ENCODE results near the gene ETNPPL.
"Not testable (repeated sequence)": the region's sequence is repeated elsewhere in the genome, so short reads cannot be mapped to it uniquely, and the experiment has no call there.

Gene ETNPPL

DNA sequence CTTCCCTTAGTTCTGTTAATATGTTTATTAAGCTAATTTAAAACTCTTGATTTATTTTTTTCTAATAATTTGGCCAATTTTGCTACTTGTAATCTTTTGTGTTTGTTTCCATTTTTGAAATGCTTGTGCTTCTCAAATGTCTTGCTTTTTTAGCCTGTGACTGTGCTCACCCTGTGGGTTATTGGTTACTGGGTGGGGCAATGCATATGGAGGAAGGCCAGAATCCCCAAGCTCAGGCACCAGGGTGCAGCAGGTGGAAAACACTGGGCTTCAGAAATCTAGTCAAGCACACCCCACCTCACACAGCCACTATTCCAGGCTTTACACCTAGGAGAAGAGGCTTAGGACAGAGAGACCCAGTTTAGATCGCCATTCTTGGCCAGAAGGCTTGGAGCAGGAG is 33.1 kb downstream of the ETNPPL start:
- TF ChIP-seq, protein P1, sequence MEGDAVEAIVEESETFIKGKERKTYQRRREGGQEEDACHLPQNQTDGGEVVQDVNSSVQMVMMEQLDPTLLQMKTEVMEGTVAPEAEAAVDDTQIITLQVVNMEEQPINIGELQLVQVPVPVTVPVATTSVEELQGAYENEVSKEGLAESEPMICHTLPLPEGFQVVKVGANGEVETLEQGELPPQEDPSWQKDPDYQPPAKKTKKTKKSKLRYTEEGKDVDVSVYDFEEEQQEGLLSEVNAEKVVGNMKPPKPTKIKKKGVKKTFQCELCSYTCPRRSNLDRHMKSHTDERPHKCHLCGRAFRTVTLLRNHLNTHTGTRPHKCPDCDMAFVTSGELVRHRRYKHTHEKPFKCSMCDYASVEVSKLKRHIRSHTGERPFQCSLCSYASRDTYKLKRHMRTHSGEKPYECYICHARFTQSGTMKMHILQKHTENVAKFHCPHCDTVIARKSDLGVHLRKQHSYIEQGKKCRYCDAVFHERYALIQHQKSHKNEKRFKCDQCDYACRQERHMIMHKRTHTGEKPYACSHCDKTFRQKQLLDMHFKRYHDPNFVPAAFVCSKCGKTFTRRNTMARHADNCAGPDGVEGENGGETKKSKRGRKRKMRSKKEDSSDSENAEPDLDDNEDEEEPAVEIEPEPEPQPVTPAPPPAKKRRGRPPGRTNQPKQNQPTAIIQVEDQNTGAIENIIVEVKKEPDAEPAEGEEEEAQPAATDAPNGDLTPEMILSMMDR (IDR thresholded peaks at IDR 0.05; ENCODE audit: low read depth, low read length) = no peak
- H3K4me3 ChIP-seq (replicated peaks in 1 of 2; ENCODE audit: low read depth in 2 of 2, low read length in 2 of 2) = no peak overlapping the region

DNA sequence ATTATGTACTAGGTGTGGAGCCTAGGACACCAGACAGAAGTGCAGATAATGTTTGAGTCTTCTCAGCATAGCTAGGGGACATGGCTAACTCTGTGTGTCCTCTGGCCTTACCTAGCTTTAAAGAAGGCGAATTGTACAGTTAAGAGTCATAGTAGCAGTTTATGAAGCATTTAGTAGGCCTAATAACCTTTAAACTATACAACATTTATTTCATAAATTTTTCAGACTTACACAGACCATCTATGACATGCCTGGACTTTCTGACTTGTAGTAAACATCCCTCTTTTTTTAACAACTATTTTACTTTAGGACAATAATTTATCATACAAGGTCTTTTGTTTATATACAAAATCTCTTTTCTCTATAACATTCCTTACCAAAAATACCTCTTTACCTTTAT is 37.4 kb downstream of the ETNPPL start:
- peak in 1 of 2 donors; percentile 5 for DNase-seq (ENCODE audit: low read depth in 2 of 2)
- H3K4me3 ChIP-seq (replicated peaks in 1 of 2; ENCODE audit: low read depth in 2 of 2, low read length in 2 of 2) = no peak overlapping the region
- TF ChIP-seq, protein P1 (IDR thresholded peaks at IDR 0.05; ENCODE audit: low read depth, low read length) = no peak

More for the DNA sequence above, 33.1 kb downstream of the ETNPPL start:
- no peak for DNase-seq (ENCODE audit: low read depth in 2 of 2)

DNA sequence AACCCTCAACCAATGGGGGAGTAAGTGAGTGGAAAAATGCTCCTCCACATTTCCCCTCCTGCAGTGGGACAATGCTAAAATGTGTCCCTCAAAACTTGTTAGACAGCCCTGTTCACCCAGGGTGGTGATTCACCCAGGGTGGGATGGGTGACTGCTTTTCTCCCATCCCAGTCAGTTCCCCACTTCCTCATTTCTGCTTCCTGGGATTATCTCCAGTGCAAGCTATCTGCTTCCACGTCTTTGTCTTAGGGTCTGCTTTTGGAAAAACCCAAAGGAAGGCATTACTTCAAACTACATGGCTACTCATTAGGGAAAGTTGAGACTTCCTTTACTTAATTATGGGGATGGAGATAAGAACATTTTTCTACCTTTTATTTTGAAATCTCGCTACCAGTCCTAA is 45.5 kb downstream of the ETNPPL start:
- DNase-seq (ENCODE audit: low read depth in 2 of 2) = no peak
- H3K4me3 ChIP-seq (replicated peaks in 1 of 2; ENCODE audit: low read depth in 2 of 2, low read length in 2 of 2) = no peak overlapping the region
- TF ChIP-seq, protein P1 (IDR thresholded peaks at IDR 0.05; ENCODE audit: low read depth, low read length) = no peak

DNA sequence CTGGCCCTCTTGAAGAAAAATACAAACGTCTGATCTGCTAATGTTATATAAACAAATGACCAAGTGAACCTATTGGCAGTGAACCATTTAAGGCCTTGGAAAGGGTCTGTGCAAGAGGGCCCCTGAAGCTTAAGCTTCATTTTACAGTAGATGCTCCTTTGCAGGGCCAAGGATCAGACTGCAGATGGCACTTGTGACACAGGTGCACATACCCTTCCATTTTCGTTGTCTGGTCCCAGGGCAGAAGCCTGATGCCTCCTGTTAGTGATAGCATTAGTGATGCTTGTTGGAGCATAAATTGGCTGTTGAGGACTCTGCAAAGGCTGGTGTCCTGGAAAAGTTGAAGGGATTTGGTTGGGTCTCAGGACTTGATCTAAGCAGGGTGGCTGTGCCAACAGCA is 46.5 kb downstream of the ETNPPL start:
- TF ChIP-seq, protein P1 (IDR thresholded peaks at IDR 0.05; ENCODE audit: low read depth, low read length) = no peak
- no peak for DNase-seq (ENCODE audit: low read depth in 2 of 2)
- H3K4me3 ChIP-seq (replicated peaks in 1 of 2; ENCODE audit: low read depth in 2 of 2, low read length in 2 of 2) = no peak overlapping the region

DNA sequence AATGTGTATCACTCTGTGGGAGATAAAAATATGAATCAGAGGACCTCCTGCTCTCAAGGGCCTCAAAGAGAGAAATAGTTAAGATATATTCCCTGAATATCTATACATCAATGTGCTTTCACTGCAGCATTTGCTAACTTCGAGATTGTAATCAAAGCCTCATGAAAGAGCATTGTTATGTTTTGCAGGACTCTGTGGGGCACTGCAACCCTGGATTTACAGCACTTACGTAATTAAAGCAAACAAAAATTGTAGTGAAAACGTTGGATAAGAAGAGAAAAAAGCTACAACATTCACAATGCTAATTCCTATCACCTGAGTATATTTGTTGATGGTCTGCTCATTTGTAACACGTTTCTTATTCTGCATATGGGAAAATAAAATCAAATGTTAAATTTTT is 48.0 kb downstream of the ETNPPL start:
- DNase-seq (ENCODE audit: low read depth in 2 of 2) = no peak
- no peak overlapping the region for H3K4me3 ChIP-seq (replicated peaks in 1 of 2; ENCODE audit: low read depth in 2 of 2, low read length in 2 of 2)
- TF ChIP-seq, protein P1 (IDR thresholded peaks at IDR 0.05; ENCODE audit: low read depth, low read length) = no peak

DNA sequence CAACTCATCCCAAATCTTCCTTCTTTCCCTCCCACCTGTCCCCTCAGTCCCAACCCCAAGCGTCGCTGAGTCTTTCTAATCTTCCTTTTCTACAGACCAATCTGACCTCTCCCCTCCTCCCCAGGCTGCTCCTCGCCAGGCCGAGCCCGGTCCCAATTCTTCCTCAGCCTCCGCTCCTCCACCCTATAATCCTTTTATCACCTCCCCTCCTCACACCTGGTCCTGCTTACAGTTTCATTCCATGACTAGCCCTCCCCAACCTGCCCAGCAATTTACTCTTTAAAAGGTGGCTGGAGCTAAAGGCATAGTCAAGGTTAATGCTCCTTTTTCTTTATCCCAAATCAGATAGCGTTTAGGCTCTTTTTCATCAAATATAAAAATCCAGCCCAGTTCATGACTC is 52.3 kb downstream of the ETNPPL start:
- H3K4me3 ChIP-seq (replicated peaks in 1 of 2; ENCODE audit: low read depth in 2 of 2, low read length in 2 of 2); DNase-seq (ENCODE audit: low read depth in 2 of 2): not testable (repeated sequence)

DNA sequence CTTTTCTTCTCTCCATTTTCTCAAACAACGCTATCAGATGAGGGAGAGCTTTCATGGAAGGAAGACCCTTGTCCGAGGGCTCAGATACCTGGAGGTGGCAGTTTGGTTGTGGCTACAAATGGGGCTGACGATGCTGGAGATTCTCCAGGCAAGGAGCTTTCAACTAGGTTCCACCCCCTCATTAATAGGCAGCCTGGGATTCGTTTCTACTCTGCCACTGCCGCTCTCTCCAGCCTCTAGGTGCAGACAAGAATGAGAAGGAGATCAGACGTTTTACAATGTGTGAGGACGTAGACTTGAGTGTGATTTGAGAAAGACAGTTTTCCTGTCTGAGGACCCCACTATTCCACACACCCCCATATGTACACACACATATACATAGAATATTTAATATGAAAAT is 53.1 kb downstream of the ETNPPL start:
- no peak for DNase-seq (ENCODE audit: low read depth in 2 of 2)
- no peak overlapping the region for H3K4me3 ChIP-seq (replicated peaks in 1 of 2; ENCODE audit: low read depth in 2 of 2, low read length in 2 of 2)
- TF ChIP-seq, protein P1 (IDR thresholded peaks at IDR 0.05; ENCODE audit: low read depth, low read length) = no peak
